ENCODE data around the gene KRI1.
A peak's percentile ranks its signal among the peaks of the same experiment; 100 is the strongest.
"Not testable (repeated sequence)": the region's sequence is repeated elsewhere in the genome, so short reads cannot be mapped to it uniquely, and the experiment has no call there.

The KRI1 gene

GRCh38 chr19:10554760-10555609 is 10.8 kb downstream of the KRI1 start:
- TF ChIP-seq FOXP2 (optimal IDR thresholded peaks at IDR 0.05; ENCODE audit: control extremely low read depth, extremely low read length, insufficient read depth) (no peak), EZH2 (IDR thresholded peaks at IDR 0.05) (no peak), POLR2AphosphoS5 (IDR thresholded peaks at IDR 0.05; ENCODE audit: borderline replicate concordance, low read depth, low read length) (no peak; the same call in 1 of the 2 replicates)
- no peak for DNase-seq (ENCODE audit: low read depth, low spot score)
- Histone ChIP-seq H3K4me3 (no peak overlapping the region), H3K36me3 (ENCODE audit: insufficient read depth, low read length) (peaks cover 73% of the 10 kb centered on the region), H3K27ac (no peak overlapping the region), H3K9ac (ENCODE audit: insufficient read length) (no peak overlapping the region), H3K9me3 (ENCODE audit: low read depth, low read length) (no peaks in the 10 kb centered on the region)

- Histone ChIP-seq H3K4me3 (no peak overlapping the region), H3K36me3 (ENCODE audit: insufficient read depth, low read length) (peaks cover 64% of the 10 kb centered on the region), H3K27ac (peak overlapping the region; percentile 9; the same call in 1 of the 2 replicates), H3K9ac (ENCODE audit: insufficient read length) (no peak overlapping the region), H3K9me3 (ENCODE audit: low read depth, low read length) (no peaks in the 10 kb centered on the region)
- TF ChIP-seq POLR2AphosphoS5 (IDR thresholded peaks at IDR 0.05; ENCODE audit: borderline replicate concordance, low read depth, low read length) (no peak), EZH2 (IDR thresholded peaks at IDR 0.05) (no peak), FOXP2 (optimal IDR thresholded peaks at IDR 0.05; ENCODE audit: control extremely low read depth, extremely low read length, insufficient read depth) (no peak)
- no peak for DNase-seq (ENCODE audit: low read depth, low spot score)
Observed at GRCh38 chr19:10553943-10554381, 11.8 kb downstream of the KRI1 start.

DNA sequence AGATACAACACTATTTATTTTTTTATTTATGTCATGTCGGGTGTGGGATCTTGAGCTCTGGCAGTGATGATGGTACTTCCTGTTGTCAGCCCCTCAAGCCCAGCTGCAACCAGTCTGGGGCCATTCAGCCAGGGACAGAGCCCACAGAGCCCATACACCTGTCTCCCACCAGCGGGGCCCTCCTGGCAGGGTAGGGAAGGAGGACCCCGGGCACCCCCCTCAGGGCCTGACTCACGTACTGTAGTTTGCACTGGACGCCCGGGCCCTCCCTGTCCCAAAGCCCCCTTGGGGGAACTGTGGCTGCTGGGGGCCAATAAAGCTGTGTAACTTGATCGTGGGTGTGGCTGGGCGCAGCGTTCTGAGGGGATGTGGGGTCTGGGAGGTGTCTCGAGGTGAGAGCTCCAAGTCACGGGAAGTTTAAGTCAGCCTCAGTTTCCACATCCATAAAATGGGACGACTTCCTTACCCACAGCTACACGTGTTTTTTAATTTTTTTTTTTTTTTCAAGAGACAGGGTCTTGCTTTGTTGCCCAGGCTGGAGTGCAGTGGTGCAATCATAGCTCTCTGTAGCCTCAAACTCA is 12.6 kb downstream of the KRI1 start:
- Histone ChIP-seq H3K36me3 (ENCODE audit: insufficient read depth, low read length) (peaks cover 60% of the 10 kb centered on the region), H3K27ac (no peak overlapping the region), H3K9ac (ENCODE audit: insufficient read length) (no peak overlapping the region), H3K4me3 (no peak overlapping the region), H3K9me3 (ENCODE audit: low read depth, low read length) (no peaks in the 10 kb centered on the region)
- TF ChIP-seq POLR2AphosphoS5 (IDR thresholded peaks at IDR 0.05; ENCODE audit: borderline replicate concordance, low read depth, low read length) (no peak), EZH2 (IDR thresholded peaks at IDR 0.05) (no peak), FOXP2 (optimal IDR thresholded peaks at IDR 0.05; ENCODE audit: control extremely low read depth, extremely low read length, insufficient read depth) (no peak)
- no peak for DNase-seq (ENCODE audit: low read depth, low spot score)

- no peak for DNase-seq (ENCODE audit: low read depth, low spot score)
- Histone ChIP-seq H3K9ac (ENCODE audit: insufficient read length) (no peak overlapping the region), H3K27ac (no peak overlapping the region), H3K4me3 (no peak overlapping the region), H3K9me3 (ENCODE audit: low read depth, low read length) (no peaks in the 10 kb centered on the region), H3K36me3 (ENCODE audit: insufficient read depth, low read length) (peaks cover 54% of the 10 kb centered on the region)
- no peak for TF ChIP-seq FOXP2 (optimal IDR thresholded peaks at IDR 0.05; ENCODE audit: control extremely low read depth, extremely low read length, insufficient read depth)
- peak; percentile 61 for TF ChIP-seq POLR2AphosphoS5 (IDR thresholded peaks at IDR 0.05; ENCODE audit: borderline replicate concordance, low read depth, low read length)
Observed at GRCh38 chr19:10552510-10553053, 13.2 kb downstream of the KRI1 start.

GRCh38 chr19:10551698-10552301 is 14.0 kb downstream of the KRI1 start:
- peaks cover 50% of the 10 kb centered on the region for H3K36me3 ChIP-seq (ENCODE audit: insufficient read depth, low read length)
- no peak overlapping the region for H3K4me3 ChIP-seq
- TF ChIP-seq FOXP2 (optimal IDR thresholded peaks at IDR 0.05; ENCODE audit: control extremely low read depth, extremely low read length, insufficient read depth) = no peak
- no peak; the same call in 1 of the 2 replicates for TF ChIP-seq POLR2AphosphoS5 (IDR thresholded peaks at IDR 0.05; ENCODE audit: borderline replicate concordance, low read depth, low read length)
- no peak for TF ChIP-seq EZH2 (IDR thresholded peaks at IDR 0.05)
- H3K27ac ChIP-seq = no peak overlapping the region
- H3K9me3 ChIP-seq (ENCODE audit: low read depth, low read length) = no peaks in the 10 kb centered on the region
- DNase-seq (ENCODE audit: low read depth, low spot score) = no peak
- no peak overlapping the region for H3K9ac ChIP-seq (ENCODE audit: insufficient read length)

- peaks cover 45% of the 10 kb centered on the region for H3K36me3 ChIP-seq (ENCODE audit: insufficient read depth, low read length)
- H3K27ac ChIP-seq; H3K9me3 ChIP-seq (ENCODE audit: low read depth, low read length); H3K4me3 ChIP-seq; H3K9ac ChIP-seq (ENCODE audit: insufficient read length); DNase-seq (ENCODE audit: low read depth, low spot score): not testable (repeated sequence)
Observed at GRCh38 chr19:10551006-10551405, 14.8 kb downstream of the KRI1 start.

GRCh38 chr19:10550336-10550735 is 15.5 kb downstream of the KRI1 start:
- H3K36me3 ChIP-seq (ENCODE audit: insufficient read depth, low read length) = peaks cover 38% of the 10 kb centered on the region
- no peak overlapping the region for H3K27ac ChIP-seq
- no peaks in the 10 kb centered on the region for H3K9me3 ChIP-seq (ENCODE audit: low read depth, low read length)
- TF ChIP-seq FOXP2 (optimal IDR thresholded peaks at IDR 0.05; ENCODE audit: control extremely low read depth, extremely low read length, insufficient read depth) (no peak), EZH2 (IDR thresholded peaks at IDR 0.05) (no peak), POLR2AphosphoS5 (IDR thresholded peaks at IDR 0.05; ENCODE audit: borderline replicate concordance, low read depth, low read length) (no peak)
- DNase-seq (ENCODE audit: low read depth, low spot score) = no peak
- H3K9ac ChIP-seq (ENCODE audit: insufficient read length) = no peak overlapping the region
- no peak overlapping the region for H3K4me3 ChIP-seq

DNA sequence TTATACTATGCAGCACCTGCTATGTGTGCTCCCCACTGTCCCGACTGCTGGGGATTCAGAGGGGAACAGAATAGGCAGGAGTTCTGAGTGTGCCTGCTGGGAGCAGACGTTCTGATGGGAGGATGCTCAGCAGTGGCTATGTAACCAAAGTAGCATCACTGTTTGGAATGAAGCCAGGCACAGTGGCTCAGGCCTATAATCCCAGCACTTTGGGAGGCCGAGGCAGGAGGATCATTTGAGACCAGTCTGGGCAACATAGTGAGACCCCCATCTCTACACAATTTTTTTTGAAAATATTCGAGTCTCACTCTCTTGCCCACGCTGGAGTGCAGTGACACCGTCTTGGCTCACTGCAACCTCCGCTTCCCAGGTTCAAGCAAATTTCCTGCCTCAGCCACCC is 16.1 kb downstream of the KRI1 start:
- no peak overlapping the region for H3K9ac ChIP-seq (ENCODE audit: insufficient read length)
- H3K4me3 ChIP-seq = no peak overlapping the region
- no peak overlapping the region for H3K27ac ChIP-seq
- no peak for TF ChIP-seq EZH2 (IDR thresholded peaks at IDR 0.05)
- TF ChIP-seq FOXP2 (optimal IDR thresholded peaks at IDR 0.05; ENCODE audit: control extremely low read depth, extremely low read length, insufficient read depth) = no peak
- no peak for TF ChIP-seq POLR2AphosphoS5 (IDR thresholded peaks at IDR 0.05; ENCODE audit: borderline replicate concordance, low read depth, low read length)
- no peaks in the 10 kb centered on the region for H3K9me3 ChIP-seq (ENCODE audit: low read depth, low read length)
- no peak for DNase-seq (ENCODE audit: low read depth, low spot score)
- peaks cover 32% of the 10 kb centered on the region for H3K36me3 ChIP-seq (ENCODE audit: insufficient read depth, low read length)

All from SK-N-MC (cell line).